Testis (tissue), 2 donors: Measurements from ENCODE around the gene BCKDHB.

Source experiments
- CTCF ChIP-seq, 3 experiments: fragments of 450-650 bp in 2 of 3; fragments of 200-600 bp in 1 of 3; sonication (generic) in 1 of 3; IDR thresholded peaks; one replicate each; pipeline ENCODE4 v1.5.1; 2016 to 2019; ENCODE audit warnings: antibody characterized with exemption in 3 of 3, mild to moderate bottlenecking in 2 of 3, moderate library complexity in 1 of 3
- POLR2A ChIP-seq: fragments of 450-650 bp; IDR thresholded peaks from one replicate; pipeline ENCODE4 v1.6.1; 2017; ENCODE audit warnings: antibody characterized with exemption, mild to moderate bottlenecking, moderate library complexity

DNA sequence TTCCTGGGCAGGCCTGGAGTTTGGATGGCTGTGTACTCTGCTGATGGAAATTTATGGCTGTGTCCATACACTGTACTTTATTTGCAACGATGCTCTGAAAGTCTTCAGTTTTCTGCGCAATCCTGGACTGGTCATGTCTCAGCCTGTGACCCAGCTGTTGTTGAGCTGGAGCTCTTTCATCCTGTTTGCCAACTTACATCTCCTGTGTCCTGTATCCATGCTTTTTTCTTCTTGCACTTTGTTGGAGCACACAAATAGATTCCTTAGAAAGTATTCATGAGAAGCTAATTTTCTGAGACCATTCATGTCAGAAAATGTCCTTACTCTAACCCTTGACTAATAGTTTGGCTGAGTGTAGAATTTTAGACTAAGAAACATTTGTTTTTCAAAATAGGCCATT, 251.2 kb downstream of the BCKDHB start:
- no peak for TF ChIP-seq POLR2A
- no peak for TF ChIP-seq CTCF (IDR thresholded peaks at IDR 0.05)
